HepG2 (cell line): Measurements from ENCODE around the gene DDX46. TPM values are rescaled to one million over a fixed set of nuclear protein-coding genes. Genes with fewer than 3 reads are reported as not detected.

Experiments used
- HDAC6 ChIP-seq: fragments of 200-600 bp; sonication (generic); IDR thresholded peaks from 2 replicates; pipeline ENCODE4 v1.7.0; 2017; ENCODE audit warnings: mild to moderate bottlenecking, antibody characterized with exemption, low read length, low read depth
- HOXA5 ChIP-seq: sonication (generic); formaldehyde crosslinking; IDR thresholded peaks from 2 replicates; pipeline ENCODE4 v1.4.0; 2020; ENCODE audit warnings: missing genetic modification reagents
- MEF2D ChIP-seq: sonication (generic); formaldehyde crosslinking; IDR thresholded peaks from 2 replicates; pipeline ENCODE4 v1.5.1; 2020; ENCODE audit warnings: mild to moderate bottlenecking, missing genetic modification reagents
- MXD4 ChIP-seq: IDR thresholded peaks from 2 replicates; pipeline ENCODE4 v1.6.1; 2016; ENCODE audit warnings: mild to moderate bottlenecking, missing biosample characterization, missing genetic modification reagents
- NRL ChIP-seq: sonication (generic); formaldehyde crosslinking; IDR thresholded peaks from 2 replicates; pipeline ENCODE4 v1.5.0; 2020; ENCODE audit warnings: missing genetic modification reagents, mild to moderate bottlenecking, moderate library complexity, borderline replicate concordance
- PCBP2 ChIP-seq: fragments of 200-400 bp; formaldehyde crosslinking; optimal IDR thresholded peaks from 2 replicates; pipeline ENCODE3; 2018; ENCODE audit warnings: low read length, low read depth; ENCODE audit not compliant: poor library complexity, severe bottlenecking
- RFXAP ChIP-seq: sonication (generic); formaldehyde crosslinking; IDR thresholded peaks from 2 replicates; pipeline ENCODE4 v1.4.0; 2020; ENCODE audit warnings: missing genetic modification reagents, borderline replicate concordance
- SETDB1 ChIP-seq: sonication (generic); formaldehyde crosslinking; IDR thresholded peaks from 2 replicates; pipeline ENCODE4 v1.5.1; 2020; ENCODE audit warnings: missing genetic modification reagents, mild to moderate bottlenecking, borderline replicate concordance
- SOX6 ChIP-seq, 2 experiments: fragments of 450-650 bp in 1 of 2; sonication (generic) in 1 of 2; formaldehyde crosslinking in 1 of 2; IDR thresholded peaks; 2 replicates each; pipeline versions ENCODE4 v1.4.0 to v1.6.1; 2017 to 2020; ENCODE audit warnings: antibody characterized with exemption in 1 of 2, mild to moderate bottlenecking in 1 of 2, missing genetic modification reagents in 1 of 2
- ZBTB20 ChIP-seq: sonication (generic); formaldehyde crosslinking; IDR thresholded peaks from 2 replicates; pipeline ENCODE4 v1.8.1; 2023; ENCODE audit warnings: missing genetic modification reagents, low read depth, mild to moderate bottlenecking, borderline replicate concordance
- ZNF160 ChIP-seq: sonication (generic); formaldehyde crosslinking; IDR thresholded peaks from 2 replicates; pipeline ENCODE4 v1.8.0; 2022; ENCODE audit warnings: mild to moderate bottlenecking, inconsistent platforms, missing genetic modification reagents
- ZNF264 ChIP-seq: sonication (generic); formaldehyde crosslinking; IDR thresholded peaks from 2 replicates; pipeline ENCODE4 v1.4.0; 2020; ENCODE audit warnings: missing genetic modification reagents
- ZNF432 ChIP-seq: sonication (generic); formaldehyde crosslinking; IDR thresholded peaks from 2 replicates; pipeline ENCODE4 v1.5.0; 2020; ENCODE audit warnings: missing genetic modification reagents, mild to moderate bottlenecking, borderline replicate concordance
- ZNF510 ChIP-seq: sonication (generic); formaldehyde crosslinking; IDR thresholded peaks from 2 replicates; pipeline ENCODE4 v1.4.0; 2020; ENCODE audit warnings: low read depth, mild to moderate bottlenecking, missing genetic modification reagents
- ZNF546 ChIP-seq: sonication (generic); formaldehyde crosslinking; conservative IDR thresholded peaks from 2 replicates; pipeline ENCODE4 v1.8.1; 2023; ENCODE audit warnings: mild to moderate bottlenecking, missing genetic modification reagents
- polyA plus RNA-seq, 8 experiments: library from polyadenylated mRNA; depleted of rRNA in 3 of 8; stranded (reverse) in 7 of 8; unstranded in 1 of 8; fragments of >200 nt; fragmentation: Illumina TruSeq in 4 of 8; extraction: Trizol in 4 of 8; gene quantifications; 2 replicates each; pipeline versions ENCODE4 v1.2.1 to v1.2.3, GENCODE V29; 2011 to 2016; ENCODE audit warnings: low read depth in 4 of 8, missing spikeins in 1 of 8, mixed read lengths in 1 of 8; ENCODE audit not compliant: insufficient read depth in 1 of 8
- total RNA-seq, 5 experiments: library from RNA; depleted of rRNA; stranded (reverse); fragments of >200 nt; fragmentation: Illumina TruSeq; extraction: Trizol; gene quantifications; 2 replicates each; pipeline ENCODE4 v1.2.3, GENCODE V29; 2016; ENCODE audit warnings: low read depth in 1 of 5
- TF ChIP-seq, protein P1 (sequence below): IDR thresholded peaks from 2 replicates; pipeline ENCODE4 v1.6.1; 2016; ENCODE audit warnings: low read depth, missing genetic modification reagents, missing compliant biosample characterization
- TF ChIP-seq, protein P2 (sequence below): sonication (generic); formaldehyde crosslinking; IDR thresholded peaks from 2 replicates; pipeline ENCODE4 v1.5.1; 2020; ENCODE audit warnings: missing genetic modification reagents, mild to moderate bottlenecking, borderline replicate concordance
- TF ChIP-seq, protein P3 (sequence below): sonication (generic); formaldehyde crosslinking; IDR thresholded peaks from 2 replicates; pipeline ENCODE4 v1.4.0; 2020; ENCODE audit warnings: missing genetic modification reagents
- TF ChIP-seq, protein P4 (sequence below): sonication (generic); formaldehyde crosslinking; IDR thresholded peaks from 2 replicates; pipeline ENCODE4 v1.4.0; 2020; ENCODE audit warnings: missing genetic modification reagents

DDX46 gene
- total and polyA plus RNA-seq, 2 of the 13 experiments (the other 11 are each of a cell fraction or from before 2014, with no cell fraction given) = 27.3 to 59.3 TPM

DNA sequence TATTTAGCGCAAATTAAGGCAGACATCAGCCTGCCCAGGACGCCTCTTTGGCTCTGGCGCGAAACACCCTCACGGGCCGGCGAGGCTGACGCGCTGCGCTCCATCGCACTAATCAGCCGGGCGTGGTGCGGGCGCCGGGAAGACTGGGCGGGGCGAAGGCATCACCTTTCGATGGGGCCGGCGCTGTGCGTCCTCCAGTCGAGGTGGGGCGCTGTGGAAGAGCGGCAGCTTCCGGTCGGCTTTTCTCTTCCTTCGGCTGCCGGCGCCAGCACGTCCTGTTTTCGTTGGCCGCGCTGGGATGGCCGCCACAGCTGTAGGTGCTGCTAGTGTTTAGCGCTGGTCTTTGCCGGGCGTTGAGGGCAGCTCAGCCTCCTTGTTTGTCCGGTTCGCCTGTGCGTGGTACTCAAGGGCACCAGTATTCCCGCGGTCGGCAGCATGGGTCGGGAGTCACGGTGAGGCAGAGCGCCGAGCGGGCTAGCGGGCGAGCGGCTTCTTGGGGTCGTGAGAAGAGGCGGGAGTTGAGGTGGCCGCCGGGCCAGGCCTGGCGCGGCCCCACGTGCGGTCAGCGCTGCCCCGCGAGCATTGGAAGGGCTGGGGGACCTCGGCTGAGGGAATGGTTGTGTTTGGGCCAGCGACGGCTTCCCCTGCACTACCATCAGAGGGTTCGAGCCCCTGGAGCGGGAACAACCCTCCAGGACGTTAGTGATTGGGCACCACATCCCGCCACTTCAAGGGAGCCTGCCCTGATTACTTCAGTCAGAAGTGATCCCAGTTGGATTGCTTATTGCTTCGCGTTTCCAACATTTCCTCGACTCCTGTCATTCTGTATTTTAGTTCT is at the start of gene DDX46 (continued):
- TF ChIP-seq, protein P1, sequence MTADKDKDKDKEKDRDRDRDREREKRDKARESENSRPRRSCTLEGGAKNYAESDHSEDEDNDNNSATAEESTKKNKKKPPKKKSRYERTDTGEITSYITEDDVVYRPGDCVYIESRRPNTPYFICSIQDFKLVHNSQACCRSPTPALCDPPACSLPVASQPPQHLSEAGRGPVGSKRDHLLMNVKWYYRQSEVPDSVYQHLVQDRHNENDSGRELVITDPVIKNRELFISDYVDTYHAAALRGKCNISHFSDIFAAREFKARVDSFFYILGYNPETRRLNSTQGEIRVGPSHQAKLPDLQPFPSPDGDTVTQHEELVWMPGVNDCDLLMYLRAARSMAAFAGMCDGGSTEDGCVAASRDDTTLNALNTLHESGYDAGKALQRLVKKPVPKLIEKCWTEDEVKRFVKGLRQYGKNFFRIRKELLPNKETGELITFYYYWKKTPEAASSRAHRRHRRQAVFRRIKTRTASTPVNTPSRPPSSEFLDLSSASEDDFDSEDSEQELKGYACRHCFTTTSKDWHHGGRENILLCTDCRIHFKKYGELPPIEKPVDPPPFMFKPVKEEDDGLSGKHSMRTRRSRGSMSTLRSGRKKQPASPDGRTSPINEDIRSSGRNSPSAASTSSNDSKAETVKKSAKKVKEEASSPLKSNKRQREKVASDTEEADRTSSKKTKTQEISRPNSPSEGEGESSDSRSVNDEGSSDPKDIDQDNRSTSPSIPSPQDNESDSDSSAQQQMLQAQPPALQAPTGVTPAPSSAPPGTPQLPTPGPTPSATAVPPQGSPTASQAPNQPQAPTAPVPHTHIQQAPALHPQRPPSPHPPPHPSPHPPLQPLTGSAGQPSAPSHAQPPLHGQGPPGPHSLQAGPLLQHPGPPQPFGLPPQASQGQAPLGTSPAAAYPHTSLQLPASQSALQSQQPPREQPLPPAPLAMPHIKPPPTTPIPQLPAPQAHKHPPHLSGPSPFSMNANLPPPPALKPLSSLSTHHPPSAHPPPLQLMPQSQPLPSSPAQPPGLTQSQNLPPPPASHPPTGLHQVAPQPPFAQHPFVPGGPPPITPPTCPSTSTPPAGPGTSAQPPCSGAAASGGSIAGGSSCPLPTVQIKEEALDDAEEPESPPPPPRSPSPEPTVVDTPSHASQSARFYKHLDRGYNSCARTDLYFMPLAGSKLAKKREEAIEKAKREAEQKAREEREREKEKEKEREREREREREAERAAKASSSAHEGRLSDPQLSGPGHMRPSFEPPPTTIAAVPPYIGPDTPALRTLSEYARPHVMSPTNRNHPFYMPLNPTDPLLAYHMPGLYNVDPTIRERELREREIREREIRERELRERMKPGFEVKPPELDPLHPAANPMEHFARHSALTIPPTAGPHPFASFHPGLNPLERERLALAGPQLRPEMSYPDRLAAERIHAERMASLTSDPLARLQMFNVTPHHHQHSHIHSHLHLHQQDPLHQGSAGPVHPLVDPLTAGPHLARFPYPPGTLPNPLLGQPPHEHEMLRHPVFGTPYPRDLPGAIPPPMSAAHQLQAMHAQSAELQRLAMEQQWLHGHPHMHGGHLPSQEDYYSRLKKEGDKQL (CRISPR knock-in tag) = 0 out of 2 replicates have a peak, but pooled peaks have one; percentile 39
- peak; percentile 91 for TF ChIP-seq HOXA5 (CRISPR knock-in tag)
- TF ChIP-seq NRL (CRISPR knock-in tag) = peak; percentile 92
- no peak for TF ChIP-seq PCBP2
- peak; percentile 74 for TF ChIP-seq ZNF264
- TF ChIP-seq ZNF160 (CRISPR knock-in tag) = peak; percentile 85
- TF ChIP-seq ZBTB20 (CRISPR knock-in tag) = peak; percentile 55; the same call in 1 of the 2 replicates
- TF ChIP-seq SOX6 (IDR thresholded peaks at IDR 0.05) = no peak
- TF ChIP-seq SOX6 (CRISPR knock-in tag; IDR thresholded peaks at IDR 0.05) = peak; percentile 72
- TF ChIP-seq, protein P2, sequence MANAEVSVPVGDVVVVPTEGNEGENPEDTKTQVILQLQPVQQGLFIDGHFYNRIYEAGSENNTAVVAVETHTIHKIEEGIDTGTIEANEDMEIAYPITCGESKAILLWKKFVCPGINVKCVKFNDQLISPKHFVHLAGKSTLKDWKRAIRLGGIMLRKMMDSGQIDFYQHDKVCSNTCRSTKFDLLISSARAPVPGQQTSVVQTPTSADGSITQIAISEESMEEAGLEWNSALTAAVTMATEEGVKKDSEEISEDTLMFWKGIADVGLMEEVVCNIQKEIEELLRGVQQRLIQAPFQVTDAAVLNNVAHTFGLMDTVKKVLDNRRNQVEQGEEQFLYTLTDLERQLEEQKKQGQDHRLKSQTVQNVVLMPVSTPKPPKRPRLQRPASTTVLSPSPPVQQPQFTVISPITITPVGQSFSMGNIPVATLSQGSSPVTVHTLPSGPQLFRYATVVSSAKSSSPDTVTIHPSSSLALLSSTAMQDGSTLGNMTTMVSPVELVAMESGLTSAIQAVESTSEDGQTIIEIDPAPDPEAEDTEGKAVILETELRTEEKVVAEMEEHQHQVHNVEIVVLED = peak; percentile 97
- TF ChIP-seq ZNF546 (CRISPR knock-in tag) = peak; percentile 73
- TF ChIP-seq ZNF432 = no peak
- TF ChIP-seq MXD4 (CRISPR knock-in tag) = peak; percentile 86; the same call in 1 of the 2 replicates
- 0 out of 2 replicates have a peak, but pooled peaks have one; percentile 58 for TF ChIP-seq SETDB1
- TF ChIP-seq ZNF510 (CRISPR knock-in tag) = peak; percentile 96; the same call in 1 of the 2 replicates
- peak; percentile 90; the same call in 1 of the 2 replicates for TF ChIP-seq RFXAP (CRISPR knock-in tag)
- TF ChIP-seq HDAC6 = no peak
- peak; percentile 74 for TF ChIP-seq MEF2D (CRISPR knock-in tag)
- TF ChIP-seq, protein P3, sequence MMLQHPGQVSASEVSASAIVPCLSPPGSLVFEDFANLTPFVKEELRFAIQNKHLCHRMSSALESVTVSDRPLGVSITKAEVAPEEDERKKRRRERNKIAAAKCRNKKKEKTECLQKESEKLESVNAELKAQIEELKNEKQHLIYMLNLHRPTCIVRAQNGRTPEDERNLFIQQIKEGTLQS (CRISPR knock-in tag) = 0 out of 2 replicates have a peak, but pooled peaks have one; percentile 7
- TF ChIP-seq, protein P4, sequence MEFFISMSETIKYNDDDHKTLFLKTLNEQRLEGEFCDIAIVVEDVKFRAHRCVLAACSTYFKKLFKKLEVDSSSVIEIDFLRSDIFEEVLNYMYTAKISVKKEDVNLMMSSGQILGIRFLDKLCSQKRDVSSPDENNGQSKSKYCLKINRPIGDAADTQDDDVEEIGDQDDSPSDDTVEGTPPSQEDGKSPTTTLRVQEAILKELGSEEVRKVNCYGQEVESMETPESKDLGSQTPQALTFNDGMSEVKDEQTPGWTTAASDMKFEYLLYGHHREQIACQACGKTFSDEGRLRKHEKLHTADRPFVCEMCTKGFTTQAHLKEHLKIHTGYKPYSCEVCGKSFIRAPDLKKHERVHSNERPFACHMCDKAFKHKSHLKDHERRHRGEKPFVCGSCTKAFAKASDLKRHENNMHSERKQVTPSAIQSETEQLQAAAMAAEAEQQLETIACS (CRISPR knock-in tag) = peak; percentile 73
